TTC549 (cell line): ENCODE data around the gene TCOF1.
"Not testable (repeated sequence)": the region's sequence is repeated elsewhere in the genome, so short reads cannot be mapped to it uniquely, and the experiment has no call there.

ENCODE experiments used
- FAIRE-seq: peaks from 2 replicates; lab custom pipeline; 2012; peaks lifted over from hg19 to GRCh38; lab: Jason Lieb, UNC

TCOF1 gene

GRCh38 chr5:150404941-150405816 is 47.7 kb downstream of the TCOF1 start:
- no peak for FAIRE-seq

- no peak for FAIRE-seq
These were observed 48.7 kb downstream of the TCOF1 start for GRCh38 chr5:150406103-150406722.

GRCh38 chr5:150406723-150407095 is 49.2 kb downstream of the TCOF1 start:
- FAIRE-seq: no peak

- no peak for FAIRE-seq
These were observed 49.7 kb downstream of the TCOF1 start for GRCh38 chr5:150407096-150407720.

DNA sequence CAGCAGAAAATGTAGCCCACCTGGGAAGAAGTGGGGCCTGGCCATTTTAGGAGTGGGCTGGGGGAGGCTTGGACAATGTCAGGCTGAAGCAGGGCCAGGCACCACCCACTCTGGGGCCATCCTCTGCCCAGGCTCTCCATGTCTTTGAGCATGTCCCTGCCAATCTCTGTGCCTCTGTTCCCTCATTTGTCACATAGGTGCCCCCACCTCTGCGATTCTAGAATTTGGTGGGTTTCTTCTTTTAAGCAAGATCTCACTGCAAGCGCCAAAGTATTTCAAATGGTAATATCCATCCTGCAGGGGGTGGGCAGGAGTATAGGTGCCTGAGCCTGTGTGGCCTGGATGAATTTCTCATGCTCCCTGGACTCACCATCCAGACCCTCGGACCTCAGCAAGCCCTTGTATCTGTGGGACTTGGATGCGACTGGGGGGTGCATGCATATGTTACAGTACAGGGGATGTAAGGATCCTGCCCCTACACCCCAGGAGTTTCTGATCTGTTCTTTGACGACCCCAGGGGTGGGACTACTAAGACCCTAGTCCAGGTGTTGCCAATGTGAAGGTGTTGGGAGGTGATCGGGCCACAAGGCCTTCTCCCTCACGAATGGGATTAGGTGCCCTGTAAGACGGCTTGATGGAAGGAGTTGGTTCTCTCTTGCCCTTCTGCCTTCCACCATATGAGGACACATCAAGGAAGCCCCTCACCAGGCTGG is 50.9 kb downstream of the TCOF1 start:
- FAIRE-seq: no peak

DNA sequence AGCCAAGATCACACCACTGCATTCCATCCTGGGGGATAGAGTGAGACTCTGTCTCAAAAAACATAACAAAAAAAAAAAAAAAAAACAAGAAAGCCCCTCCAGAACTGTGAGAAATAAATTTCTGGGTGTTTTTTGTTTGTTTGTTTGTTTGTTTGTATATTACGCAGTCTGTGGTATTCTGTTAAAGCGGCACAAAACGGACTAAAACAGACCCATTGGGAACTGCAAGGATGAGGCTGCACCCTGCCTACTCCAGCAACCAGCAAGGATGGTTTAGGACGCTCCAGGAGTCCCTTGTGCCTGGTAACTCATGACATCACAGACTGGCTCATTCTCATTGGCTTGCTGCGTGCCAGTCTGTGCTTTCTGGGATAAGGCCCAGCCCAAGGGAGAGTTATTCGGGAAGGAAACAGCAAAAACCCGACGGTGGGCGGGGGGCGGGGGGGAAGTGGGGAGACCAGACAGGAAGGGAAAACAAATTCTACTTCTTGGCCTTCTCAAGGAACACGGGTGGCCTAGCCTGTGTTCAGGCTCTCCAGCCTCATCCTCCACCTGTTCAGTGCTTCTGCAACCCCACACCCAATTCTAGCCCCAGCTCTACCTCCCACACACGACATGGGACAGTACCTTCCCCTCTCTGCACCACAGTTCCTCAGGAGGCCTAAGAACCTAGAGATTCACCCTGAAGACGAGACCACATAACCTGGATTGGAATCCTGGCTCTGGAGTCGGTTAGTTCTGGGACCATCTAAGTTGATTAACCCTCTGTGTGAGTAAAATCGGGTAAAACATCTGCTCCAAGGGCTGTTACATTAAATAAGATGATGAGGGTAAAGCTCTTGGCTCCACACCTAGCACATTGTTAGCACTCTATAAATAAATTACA is 52.4 kb downstream of the TCOF1 start:
- peak; percentile 65 for FAIRE-seq

GRCh38 chr5:150410524-150411244 is 53.2 kb downstream of the TCOF1 start:
- peak; percentile 77 for FAIRE-seq

DNA sequence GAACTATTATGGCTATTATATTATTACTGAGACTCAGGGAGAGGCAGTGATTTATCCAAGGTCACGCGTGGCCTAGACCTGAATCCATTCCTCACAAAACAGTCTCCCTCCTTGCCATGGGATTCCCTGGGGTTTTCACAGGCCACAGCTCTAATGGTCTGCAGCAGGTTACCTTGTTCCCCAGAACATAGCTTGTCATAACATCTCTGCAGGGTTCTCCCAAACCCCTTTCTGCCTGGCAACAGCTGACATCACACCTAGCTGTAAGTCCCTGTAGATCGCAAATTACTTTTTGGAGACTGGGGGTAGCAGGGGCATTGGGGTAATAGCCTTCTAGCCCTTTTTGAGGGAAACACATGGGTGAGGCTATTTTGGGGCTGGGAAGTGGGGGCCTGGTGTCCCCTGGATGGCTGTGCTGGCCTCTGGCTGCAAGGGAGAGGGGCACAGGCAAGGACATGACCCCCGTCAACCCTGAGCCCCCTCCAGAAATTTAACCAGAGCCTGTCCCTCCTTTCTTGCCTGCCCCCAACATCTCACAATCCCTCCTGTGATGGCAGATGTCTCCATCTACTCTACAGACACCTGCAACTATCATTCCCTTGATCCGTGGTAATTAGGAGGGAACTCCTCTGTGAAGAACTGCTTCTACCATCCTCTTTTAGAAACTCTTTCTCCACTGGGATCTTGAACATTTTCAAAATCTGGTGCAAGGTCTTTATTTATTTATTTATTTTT is 53.9 kb downstream of the TCOF1 start:
- no peak for FAIRE-seq

DNA sequence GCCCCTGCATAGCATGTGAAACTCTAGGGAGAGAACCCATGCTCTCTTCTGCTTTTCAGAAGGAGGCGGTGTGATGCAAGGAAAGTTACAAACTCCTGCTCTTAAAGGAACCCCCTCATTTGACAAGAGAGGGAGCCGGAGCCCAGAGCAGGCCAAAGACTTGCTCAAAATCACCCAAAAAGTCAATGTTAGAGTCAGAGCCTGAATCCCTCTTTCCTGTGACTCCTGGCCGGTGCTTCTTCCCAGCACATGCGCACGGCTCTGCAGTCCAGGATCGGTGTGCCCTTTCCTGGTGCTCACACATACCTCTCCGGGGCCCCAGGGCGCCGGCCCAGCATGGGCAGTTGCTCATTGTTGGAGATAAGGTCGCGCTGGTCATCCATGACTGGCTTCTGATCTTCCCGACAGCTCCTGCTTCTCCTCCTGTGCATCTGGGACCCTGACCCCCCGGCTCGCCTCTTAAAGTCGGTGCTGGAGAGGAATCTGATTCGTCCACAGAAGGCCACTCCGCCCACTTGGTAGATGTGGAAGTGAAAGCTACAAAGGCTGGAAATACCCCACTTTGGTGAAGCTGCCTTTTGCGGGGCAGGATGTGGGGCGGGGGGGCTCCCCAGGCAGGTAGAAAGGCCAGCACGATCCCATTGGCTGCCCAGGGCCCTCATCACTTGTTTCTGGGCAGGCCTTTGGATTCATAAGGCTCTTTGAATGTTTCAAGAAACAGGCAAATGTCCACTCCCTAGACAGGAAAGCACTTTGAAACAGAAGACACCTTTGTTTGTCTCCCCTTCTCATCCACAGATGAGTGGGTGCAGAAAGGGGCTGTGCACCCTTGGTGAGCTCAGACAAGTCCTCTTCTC is 55.0 kb downstream of the TCOF1 start, which contains the start of gene CD74:
Gene CD74, minus strand, starts transcription at position 592 of the 857 bp plus-strand sequence. Its CDS starts 161 bp downstream, at position 431.
- no peak for FAIRE-seq

- no peak for FAIRE-seq
These were observed 55.8 kb downstream of the TCOF1 start for GRCh38 chr5:150413176-150413901.

DNA sequence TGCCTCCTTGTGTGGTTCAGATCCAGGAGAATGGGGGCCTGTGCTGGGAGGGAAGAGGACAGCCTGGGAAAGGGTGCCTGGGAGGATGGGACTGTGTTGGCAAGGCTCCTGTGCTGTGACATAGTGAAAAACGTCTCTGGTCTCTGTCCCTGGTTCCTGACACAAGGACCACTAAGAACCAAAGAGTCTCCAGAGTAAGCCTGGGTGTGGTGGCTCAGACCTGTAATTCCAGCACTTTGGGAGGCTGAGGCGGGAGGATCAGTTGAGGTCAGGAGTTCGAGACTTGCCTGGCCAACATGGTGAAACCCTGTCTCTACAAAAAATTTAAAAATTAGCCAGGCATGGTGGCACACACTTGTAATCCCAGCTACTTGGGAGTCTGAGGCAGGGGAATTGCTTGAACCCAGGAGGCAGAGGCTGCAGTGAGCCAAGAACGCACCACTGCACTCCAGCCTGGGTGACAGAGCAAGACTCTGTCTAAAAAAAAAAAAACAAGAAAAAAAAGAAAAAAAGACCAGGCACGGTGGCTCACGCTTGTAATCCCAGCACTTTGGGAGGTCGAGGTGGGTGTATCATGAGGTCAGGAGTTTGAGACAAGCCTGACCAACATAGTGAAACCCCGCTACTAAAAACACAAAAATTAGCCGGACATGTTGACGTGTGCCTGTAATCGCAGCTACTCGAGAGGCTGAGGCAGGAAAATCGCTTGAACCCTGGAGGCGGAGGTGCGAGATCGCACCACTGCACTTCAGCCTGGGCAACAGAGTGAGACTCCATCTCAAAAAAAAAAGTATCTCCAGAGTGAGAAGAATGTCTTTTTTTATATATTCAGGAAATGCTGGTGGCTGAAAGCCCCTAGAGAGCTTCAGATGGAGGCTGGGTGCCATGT is 56.6 kb downstream of the TCOF1 start:
- not testable (repeated sequence) for FAIRE-seq

DNA sequence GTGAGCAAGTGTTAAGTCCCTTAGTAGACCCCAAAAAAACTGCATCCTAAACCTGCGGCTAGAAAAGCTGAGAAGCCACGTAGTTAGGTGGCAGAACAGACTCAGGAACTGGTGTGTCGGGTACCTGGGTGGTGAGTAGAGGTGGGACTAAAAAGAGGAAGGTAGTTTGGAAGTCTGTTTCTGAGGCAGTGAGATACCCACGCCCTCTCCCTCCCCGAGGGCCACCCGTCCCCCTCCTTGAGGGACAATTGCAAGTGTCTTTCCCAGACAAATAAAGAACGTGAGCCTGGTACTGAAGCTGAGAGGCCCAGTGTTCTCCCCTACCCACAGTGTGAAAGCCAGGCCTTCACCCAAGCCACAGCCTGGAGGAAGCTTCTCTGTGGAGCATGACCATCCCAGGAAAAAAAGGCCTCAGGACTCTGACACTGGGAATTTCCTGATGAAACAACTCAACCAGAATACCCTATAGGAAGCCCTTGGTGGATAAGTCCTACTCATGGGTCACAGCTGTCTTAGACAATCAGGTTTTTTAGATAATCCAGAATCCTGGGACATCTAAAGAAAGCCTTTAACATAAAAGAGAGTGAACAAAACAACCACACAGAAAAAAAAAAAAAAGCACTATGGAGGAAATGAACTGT is 62.3 kb downstream of the TCOF1 start:
- FAIRE-seq: no peak

DNA sequence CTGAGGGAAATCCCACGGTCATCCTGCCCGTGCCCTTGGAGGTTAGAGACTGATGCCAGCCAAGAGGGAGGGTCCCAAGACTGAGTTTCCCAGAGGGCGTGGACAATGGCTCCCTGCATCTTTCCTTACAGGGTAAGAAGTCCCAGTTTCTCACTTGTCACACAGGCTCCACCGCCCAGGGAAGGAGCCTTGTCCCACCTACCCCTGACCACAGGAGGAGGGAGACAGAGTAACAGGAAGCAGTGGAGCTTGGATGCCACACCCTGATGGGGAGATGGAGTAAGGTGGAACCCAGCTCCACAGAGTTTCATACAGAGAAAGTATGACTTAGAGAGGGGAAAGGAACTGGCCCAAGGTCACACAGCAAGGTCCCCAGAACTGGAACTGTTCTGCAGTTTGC is 64.6 kb downstream of the TCOF1 start:
- no peak for FAIRE-seq

DNA sequence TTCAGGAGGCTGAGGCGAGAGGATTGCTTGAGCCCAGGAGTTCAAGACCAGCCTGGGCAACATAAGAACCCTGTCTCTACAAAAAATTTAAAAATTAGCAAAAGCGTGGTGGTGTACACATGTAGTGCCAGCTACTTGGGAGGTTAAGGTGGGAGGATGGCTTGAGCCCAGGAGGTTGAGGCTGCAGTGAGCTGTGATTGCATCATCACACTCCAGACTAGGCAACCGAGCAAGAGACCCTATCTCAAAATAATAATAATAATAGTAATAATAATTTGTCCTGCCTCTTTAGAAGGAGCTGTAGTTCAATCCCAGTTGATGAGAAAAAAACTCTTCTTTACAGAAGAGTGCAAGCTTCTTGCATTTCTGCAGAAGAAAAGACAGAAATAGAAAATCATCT is 65.3 kb downstream of the TCOF1 start:
- FAIRE-seq: no peak

DNA sequence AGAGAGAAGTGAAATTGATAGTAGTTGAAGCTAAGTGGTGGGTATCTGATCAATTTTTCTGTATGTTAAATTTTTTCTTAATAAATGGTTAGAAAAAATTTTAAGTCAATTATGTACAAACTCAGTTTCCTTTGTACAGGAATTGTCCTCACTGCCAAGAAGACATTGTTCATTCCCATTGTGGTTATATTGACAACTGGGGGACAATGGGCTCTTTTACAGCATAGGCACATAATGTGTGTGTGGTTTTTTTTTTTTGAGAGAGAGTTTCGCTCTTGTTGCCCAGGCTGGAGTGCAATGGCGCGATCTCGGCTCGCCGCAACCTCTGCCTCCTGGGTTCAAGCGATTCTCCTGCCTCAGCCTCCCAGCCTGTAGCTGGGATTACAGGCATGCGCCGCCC is 68.7 kb downstream of the TCOF1 start:
- FAIRE-seq: not testable (repeated sequence)

- FAIRE-seq: no peak
These were observed 70.8 kb downstream of the TCOF1 start for GRCh38 chr5:150428106-150428876.
